Activated naive CD4-positive, alpha-beta T cell treated with anti-CD3 and anti-CD28 coated beads, Interleukin-2, amount 10 ng/mL, durations not matched to agents 7 days and 5 days (primary cell): ENCODE results near the gene ADCY5.

Experiments
- CTCF ChIA-PET: fragments of 350-600 bp; sonication (Branson Sonifier 250); formaldehyde crosslinking; loops from one replicate; lab custom pipeline; 2021; ENCODE audit warnings: antibody characterized with exemption; lab: Charles Lee
- DNase-seq: peaks from one replicate; pipeline ENCODE4 v3.0.0-alpha.2; 2020
- H3K27ac Mint-ChIP-seq: one replicate; pipeline ENCODE4 v1.8.0; 2021; ENCODE audit warnings: mild to moderate bottlenecking, moderate library complexity, mixed read lengths
- H3K27me3 Mint-ChIP-seq: one replicate; pipeline ENCODE4 v1.8.0; 2021; ENCODE audit warnings: mild to moderate bottlenecking, mixed read lengths
- H3K36me3 Mint-ChIP-seq: one replicate; pipeline ENCODE4 v1.8.0; 2021; ENCODE audit warnings: mixed read lengths
- H3K4me1 Mint-ChIP-seq: one replicate; pipeline ENCODE4 v1.8.0; 2021; ENCODE audit warnings: mixed read lengths
- H3K4me3 Mint-ChIP-seq: one replicate; pipeline ENCODE4 v1.8.0; 2021; ENCODE audit warnings: mild to moderate bottlenecking, moderate library complexity, mixed read lengths
- H3K9me3 Mint-ChIP-seq: one replicate; pipeline ENCODE4 v1.8.0; 2021; ENCODE audit warnings: mixed read lengths

ADCY5 gene

GRCh38 chr3:123414973-123415775 is 33.7 kb downstream of the ADCY5 start:
- no peak for DNase-seq
- no peaks in the 10 kb centered on the region for H3K4me1 Mint-ChIP-seq
- no peaks in the 10 kb centered on the region for H3K9me3 Mint-ChIP-seq
- no peaks in the 10 kb centered on the region for H3K36me3 Mint-ChIP-seq
- no peak overlapping the region for H3K4me3 Mint-ChIP-seq
- CTCF ChIA-PET: no interaction called here
- no peak overlapping the region for H3K27ac Mint-ChIP-seq
- peaks cover 24% of the 10 kb centered on the region for H3K27me3 Mint-ChIP-seq

- CTCF ChIA-PET: no interaction called here
These were observed 35.9 kb downstream of the ADCY5 start for GRCh38 chr3:123412811-123413604.

DNA sequence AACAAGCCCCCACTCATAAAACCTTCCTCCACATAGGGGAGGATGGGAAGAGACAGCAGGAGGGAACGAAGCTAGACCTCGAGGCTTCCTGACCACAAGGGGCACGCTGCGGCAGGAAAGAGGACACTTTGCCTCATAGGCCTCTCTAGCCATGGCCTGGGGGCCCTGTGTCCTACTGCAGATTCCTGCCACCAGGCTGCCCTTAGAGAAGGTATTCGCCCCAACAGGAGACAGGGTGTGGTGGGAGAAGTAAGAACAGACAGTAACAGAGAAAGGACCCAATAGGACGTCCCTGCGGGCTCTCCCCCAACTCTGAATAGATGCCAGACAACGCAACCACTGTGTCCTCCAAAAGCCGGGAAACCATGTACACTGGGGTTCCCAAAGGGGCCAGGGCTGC is 36.8 kb downstream of the ADCY5 start:
- Mint-ChIP-seq H3K27me3 (peaks cover 27% of the 10 kb centered on the region), H3K4me1 (no peaks in the 10 kb centered on the region), H3K9me3 (no peaks in the 10 kb centered on the region), H3K27ac (no peak overlapping the region), H3K4me3 (no peak overlapping the region), H3K36me3 (no peaks in the 10 kb centered on the region)
- DNase-seq: no peak
- CTCF ChIA-PET: no interaction called here

More at GRCh38 chr3:123412811-123413604, 35.9 kb downstream of the ADCY5 start:
- no peak overlapping the region for H3K27ac Mint-ChIP-seq
- H3K27me3 Mint-ChIP-seq: peaks cover 30% of the 10 kb centered on the region
- DNase-seq: no peak
- no peaks in the 10 kb centered on the region for H3K9me3 Mint-ChIP-seq
- no peaks in the 10 kb centered on the region for H3K4me1 Mint-ChIP-seq
- H3K36me3 Mint-ChIP-seq: no peaks in the 10 kb centered on the region
- no peak overlapping the region for H3K4me3 Mint-ChIP-seq

- Mint-ChIP-seq H3K27me3 (peaks cover 27% of the 10 kb centered on the region), H3K9me3 (no peaks in the 10 kb centered on the region), H3K4me3 (no peak overlapping the region), H3K4me1 (no peaks in the 10 kb centered on the region), H3K36me3 (no peaks in the 10 kb centered on the region), H3K27ac (no peak overlapping the region)
- CTCF ChIA-PET: no interaction called here
- no peak for DNase-seq
These were observed 37.4 kb downstream of the ADCY5 start for GRCh38 chr3:123411340-123412040.

GRCh38 chr3:123410149-123410515 is 38.8 kb downstream of the ADCY5 start:
- Mint-ChIP-seq H3K27ac (no peak overlapping the region), H3K4me3 (no peak overlapping the region), H3K9me3 (no peaks in the 10 kb centered on the region), H3K36me3 (no peaks in the 10 kb centered on the region), H3K4me1 (no peaks in the 10 kb centered on the region), H3K27me3 (peaks cover 26% of the 10 kb centered on the region)
- CTCF ChIA-PET: no interaction called here
- no peak for DNase-seq

GRCh38 chr3:123409443-123410148 is 39.3 kb downstream of the ADCY5 start:
- CTCF ChIA-PET: no interaction called here
- no peak for DNase-seq
- no peak overlapping the region for H3K27ac Mint-ChIP-seq
- no peaks in the 10 kb centered on the region for H3K36me3 Mint-ChIP-seq
- no peaks in the 10 kb centered on the region for H3K9me3 Mint-ChIP-seq
- no peaks in the 10 kb centered on the region for H3K4me1 Mint-ChIP-seq
- H3K27me3 Mint-ChIP-seq: peaks cover 26% of the 10 kb centered on the region
- H3K4me3 Mint-ChIP-seq: no peak overlapping the region

DNA sequence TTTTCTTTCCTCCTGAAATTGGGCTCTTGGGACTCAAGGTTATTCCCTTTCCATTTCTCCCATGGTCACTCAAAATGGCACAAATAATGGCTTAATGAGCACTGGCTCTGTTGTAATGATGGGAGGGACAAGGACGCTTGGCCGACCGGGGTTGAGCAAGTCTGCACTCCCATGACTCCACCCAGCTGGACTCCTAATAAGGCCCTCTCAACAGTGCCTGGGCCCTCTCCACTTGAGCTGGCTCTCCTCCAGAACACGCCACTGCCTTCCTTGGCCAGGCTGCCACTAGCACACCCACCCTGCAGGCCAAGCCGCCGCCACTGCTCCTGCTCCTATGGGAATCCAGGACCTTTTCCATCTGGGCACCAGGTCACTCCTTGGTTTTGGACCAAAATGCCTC is 42.3 kb downstream of the ADCY5 start:
- Mint-ChIP-seq H3K4me3 (no peak overlapping the region), H3K27me3 (peaks cover 26% of the 10 kb centered on the region), H3K36me3 (no peaks in the 10 kb centered on the region), H3K9me3 (no peaks in the 10 kb centered on the region), H3K4me1 (no peaks in the 10 kb centered on the region), H3K27ac (no peak overlapping the region)
- CTCF ChIA-PET: no interaction called here
- no peak for DNase-seq

- peaks cover 29% of the 10 kb centered on the region for H3K27me3 Mint-ChIP-seq
These were observed 42.9 kb downstream of the ADCY5 start for GRCh38 chr3:123405936-123406510.

DNA sequence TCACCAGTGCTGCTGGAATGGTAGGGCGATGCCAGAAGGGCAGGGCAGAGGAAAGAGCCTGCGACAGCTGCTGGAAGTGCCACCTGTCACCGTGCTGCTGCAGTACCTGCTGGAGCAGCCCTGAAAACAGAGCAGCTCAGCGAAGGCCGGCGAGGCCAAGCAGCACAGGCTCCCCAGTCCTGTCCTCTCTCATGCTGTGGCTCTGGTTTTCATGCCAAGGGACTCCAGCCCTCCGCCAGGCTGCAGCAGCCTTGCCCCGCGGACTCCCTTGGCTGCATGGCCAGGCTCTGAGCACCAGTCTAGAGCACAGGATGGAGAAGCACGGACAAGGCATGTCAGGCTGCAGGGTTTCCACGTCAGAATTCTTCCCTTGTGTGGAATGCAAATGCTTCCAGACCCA is 43.9 kb downstream of the ADCY5 start:
- Mint-ChIP-seq H3K4me1 (no peaks in the 10 kb centered on the region), H3K36me3 (no peaks in the 10 kb centered on the region), H3K4me3 (no peak overlapping the region), H3K9me3 (no peaks in the 10 kb centered on the region), H3K27ac (no peak overlapping the region), H3K27me3 (peaks cover 29% of the 10 kb centered on the region)
- CTCF ChIA-PET: no interaction called here
- no peak for DNase-seq

More at GRCh38 chr3:123405936-123406510, 42.9 kb downstream of the ADCY5 start:
- no peak overlapping the region for H3K27ac Mint-ChIP-seq
- H3K36me3 Mint-ChIP-seq: no peaks in the 10 kb centered on the region
- CTCF ChIA-PET: no interaction called here
- no peaks in the 10 kb centered on the region for H3K4me1 Mint-ChIP-seq
- no peak overlapping the region for H3K4me3 Mint-ChIP-seq
- no peaks in the 10 kb centered on the region for H3K9me3 Mint-ChIP-seq
- DNase-seq: no peak

GRCh38 chr3:123404391-123404790 is 44.5 kb downstream of the ADCY5 start:
- H3K9me3 Mint-ChIP-seq: no peaks in the 10 kb centered on the region
- H3K27ac Mint-ChIP-seq: no peak overlapping the region
- no peaks in the 10 kb centered on the region for H3K36me3 Mint-ChIP-seq
- no peak for DNase-seq
- CTCF ChIA-PET: no interaction called here
- H3K4me1 Mint-ChIP-seq: no peaks in the 10 kb centered on the region
- peaks cover 22% of the 10 kb centered on the region for H3K27me3 Mint-ChIP-seq
- H3K4me3 Mint-ChIP-seq: no peak overlapping the region

DNA sequence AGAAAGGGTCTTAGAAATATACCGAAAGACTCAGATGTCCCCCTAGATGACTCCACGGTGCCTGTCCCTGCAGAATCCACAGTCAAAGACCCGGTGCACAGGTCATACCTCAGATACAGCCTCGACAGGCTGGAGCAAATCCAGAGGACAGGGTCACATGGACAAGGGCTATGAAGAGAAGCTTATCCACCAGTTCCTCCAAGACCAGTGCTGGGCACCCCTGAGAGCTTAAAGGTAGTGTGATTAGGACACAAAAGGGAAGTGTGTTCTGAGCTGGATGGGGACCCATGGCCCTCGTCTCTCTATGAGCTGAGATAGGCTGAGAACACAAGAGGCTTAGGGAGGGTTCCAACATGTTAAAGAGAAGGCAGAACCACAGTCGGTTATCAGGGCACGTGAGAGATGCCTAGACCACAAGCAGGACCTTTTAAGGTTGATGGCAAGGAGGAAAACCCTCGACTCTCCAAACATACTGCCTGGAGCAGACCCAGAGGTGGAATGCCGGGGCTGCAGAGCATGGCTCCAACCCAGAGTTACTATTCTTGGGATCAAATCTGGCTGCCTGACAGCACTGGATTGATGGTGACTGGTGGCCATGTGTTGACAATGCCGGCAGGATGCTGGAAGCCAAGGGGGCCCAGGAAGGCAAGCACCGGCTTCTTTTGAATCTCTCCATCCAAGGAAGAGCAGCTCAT is 46.9 kb downstream of the ADCY5 start:
- H3K4me1 Mint-ChIP-seq: no peaks in the 10 kb centered on the region
- H3K27me3 Mint-ChIP-seq: peaks cover 36% of the 10 kb centered on the region
- no peaks in the 10 kb centered on the region for H3K36me3 Mint-ChIP-seq
- H3K9me3 Mint-ChIP-seq: no peaks in the 10 kb centered on the region
- CTCF ChIA-PET: no interaction called here
- no peak overlapping the region for H3K4me3 Mint-ChIP-seq
- no peak overlapping the region for H3K27ac Mint-ChIP-seq
- DNase-seq: no peak

DNA sequence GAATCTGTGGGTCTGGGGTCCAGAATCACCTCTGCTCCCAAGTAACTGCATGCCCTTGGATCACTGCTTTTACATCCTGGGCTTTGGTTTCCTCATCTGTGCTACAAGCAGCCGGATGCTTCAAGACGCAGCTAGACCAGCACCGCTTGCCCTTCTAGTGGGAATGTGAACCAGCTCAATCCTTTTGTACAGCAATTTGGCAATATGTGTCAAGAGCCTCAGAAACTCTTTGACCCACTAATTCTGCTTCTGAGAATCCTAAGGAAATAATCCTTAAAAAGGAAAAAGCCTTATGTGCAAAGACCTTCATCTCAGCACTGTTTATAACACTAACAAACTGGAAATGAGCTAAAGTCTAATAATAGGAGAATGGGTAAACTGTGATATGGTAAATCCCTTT is 48.7 kb downstream of the ADCY5 start:
- Mint-ChIP-seq H3K27me3 (peaks cover 46% of the 10 kb centered on the region), H3K36me3 (no peaks in the 10 kb centered on the region), H3K9me3 (no peaks in the 10 kb centered on the region), H3K4me1 (no peaks in the 10 kb centered on the region), H3K4me3 (no peak overlapping the region), H3K27ac (no peak overlapping the region)
- CTCF ChIA-PET: no interaction called here
- no peak for DNase-seq

DNA sequence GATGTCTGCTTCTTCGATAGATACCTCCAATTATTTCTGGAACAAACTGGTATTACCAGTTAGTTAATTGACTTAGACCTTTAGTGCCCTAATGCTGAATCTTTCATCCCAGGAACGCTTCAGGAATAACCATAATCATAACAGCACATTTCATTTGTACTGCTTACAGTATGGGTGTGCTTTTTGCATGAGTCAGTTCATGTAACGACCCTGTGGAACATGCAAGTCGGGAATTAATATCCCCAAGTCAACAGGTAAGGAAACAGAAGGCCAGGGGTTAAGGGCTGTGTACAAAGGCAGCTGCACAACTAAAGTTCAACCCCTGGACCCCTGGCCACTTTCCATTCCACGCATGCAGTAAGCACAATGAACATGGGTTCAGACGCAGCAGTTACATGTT is 49.2 kb downstream of the ADCY5 start:
- DNase-seq: no peak
- Mint-ChIP-seq H3K27me3 (peaks cover 47% of the 10 kb centered on the region), H3K27ac (no peak overlapping the region), H3K4me1 (no peaks in the 10 kb centered on the region), H3K9me3 (no peaks in the 10 kb centered on the region), H3K36me3 (no peaks in the 10 kb centered on the region), H3K4me3 (no peak overlapping the region)
- CTCF ChIA-PET: no interaction called here
